CD4-positive, CD25-positive, alpha-beta regulatory T cell (primary cell): ENCODE data around the gene PDE4B. TPM values are rescaled to one million over a fixed set of nuclear protein-coding genes. Genes with fewer than 3 reads are reported as not detected.

Experiments used
- ATAC-seq, 2 donors: fragments of 150-1000 bp; cut with Tn5 transposase; one replicate each; pipeline ENCODE4 v1.10.0; 2021; ENCODE audit warnings: low read depth in 2 of 2, moderate number of reproducible peaks in 2 of 2, moderate library complexity in 1 of 2
- DNase-seq, 3 donors: peaks; one replicate each; pipeline versions ENCODE4 v3.0.0 to v3.0.0-alpha.2; 2012 to 2022; ENCODE audit warnings: mixed read lengths in 1 of 3
- H3K27ac ChIP-seq: one replicate; pipeline ENCODE4 v1.7.0; 2013; ENCODE audit warnings: mild to moderate bottlenecking, low read length; ENCODE audit not compliant: insufficient read depth, poor library complexity, severe bottlenecking
- H3K27me3 ChIP-seq: one replicate; pipeline ENCODE4 v1.7.0; 2013; ENCODE audit warnings: low read length; ENCODE audit not compliant: control insufficient read depth, insufficient read depth
- H3K36me3 ChIP-seq: one replicate; pipeline ENCODE4 v1.7.0; 2013; ENCODE audit warnings: mild to moderate bottlenecking, low read length, moderate library complexity; ENCODE audit not compliant: control insufficient read depth, insufficient read depth
- H3K4me1 ChIP-seq: 2 replicates; pipeline ENCODE4 v1.7.0; 2013; ENCODE audit warnings: mild to moderate bottlenecking, low read length; ENCODE audit not compliant: insufficient read depth, control insufficient read depth, poor library complexity, severe bottlenecking
- H3K4me3 ChIP-seq: one replicate; pipeline ENCODE4 v1.7.0; 2013; ENCODE audit warnings: low read depth, mild to moderate bottlenecking, low read length, moderate library complexity
- H3K9me3 ChIP-seq, 2 experiments: 1 replicate in 1 of 2; 2 replicates in 1 of 2; pipeline ENCODE4 v1.7.0; 2013; ENCODE audit warnings: low read length in 2 of 2, mild to moderate bottlenecking in 1 of 2, moderate library complexity in 1 of 2; ENCODE audit not compliant: control insufficient read depth in 2 of 2
- H3K27ac Mint-ChIP-seq, 3 donors: one replicate each; pipeline ENCODE4 v1.8.0; 2020 to 2022; ENCODE audit warnings: mild to moderate bottlenecking in 3 of 3, mixed read lengths in 3 of 3, moderate library complexity in 2 of 3
- H3K27me3 Mint-ChIP-seq: one replicate; pipeline ENCODE4 v1.8.0; 2022; ENCODE audit warnings: mild to moderate bottlenecking, mixed read lengths
- H3K36me3 Mint-ChIP-seq: one replicate; pipeline ENCODE4 v1.8.0; 2020; ENCODE audit warnings: mixed read lengths
- H3K4me1 Mint-ChIP-seq, 4 donors: one replicate each; pipeline ENCODE4 v1.8.0; 2020 to 2022; ENCODE audit warnings: mixed read lengths in 4 of 4, mild to moderate bottlenecking in 1 of 4
- H3K4me3 Mint-ChIP-seq, 4 donors: one replicate each; pipeline ENCODE4 v1.8.0; 2020 to 2022; ENCODE audit warnings: mild to moderate bottlenecking in 4 of 4, mixed read lengths in 4 of 4, moderate library complexity in 3 of 4
- H3K9me3 Mint-ChIP-seq, 7 donors: one replicate each; pipeline ENCODE4 v1.8.0; 2020 to 2022; ENCODE audit warnings: mixed read lengths in 7 of 7, mild to moderate bottlenecking in 3 of 7, moderate library complexity in 2 of 7
- polyA plus RNA-seq, 4 donors: library from polyadenylated mRNA; unstranded; fragments of 300-500 nt; fragmentation: Illumina TruSeq; gene quantifications; one replicate each; pipeline ENCODE4 v1.2.3, GENCODE V29; 2021
- total RNA-seq: library from RNA; stranded (reverse); gene quantifications from one replicate; pipeline ENCODE4 v1.2.3, GENCODE V29; 2022

Gene PDE4B
- total and polyA plus RNA-seq, 5 donors from 2014 or later = 63.9 to 200 (median 75.4) TPM

DNA sequence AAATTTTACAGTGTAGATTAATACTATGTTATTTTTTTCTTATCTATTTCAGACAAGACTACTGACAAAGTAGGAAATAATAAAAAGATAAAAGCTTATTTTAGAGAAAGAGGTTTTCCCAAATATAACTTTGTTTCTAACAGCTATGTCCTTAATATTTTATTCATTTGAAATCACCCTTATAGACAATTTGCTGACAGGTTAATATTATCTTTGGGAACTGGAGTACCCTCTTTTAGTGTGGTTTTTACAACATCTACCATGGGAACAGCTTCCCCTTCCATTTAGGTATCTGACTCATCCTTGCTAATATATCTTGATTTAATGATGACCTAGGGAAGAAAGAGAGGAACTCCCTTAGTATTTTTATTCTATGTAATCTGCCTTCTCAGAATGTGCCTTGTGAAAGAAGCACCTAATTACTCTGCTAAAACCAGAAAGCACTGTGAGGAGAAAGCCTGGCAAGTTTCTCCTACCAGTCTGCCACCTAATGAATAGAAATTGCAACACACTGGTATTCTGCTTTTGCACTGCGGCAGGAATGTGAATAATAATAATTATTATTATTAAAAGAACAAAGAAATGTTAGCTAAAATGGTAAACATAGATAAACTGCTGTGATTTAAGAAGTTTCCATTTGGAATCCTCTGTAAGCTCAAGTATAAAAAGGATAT lies 192.8 kb downstream of the PDE4B start:
- Mint-ChIP-seq H3K27ac (no peak overlapping the region), H3K4me1 (no peaks in the 10 kb centered on the region), H3K36me3 (no peaks in the 10 kb centered on the region), H3K4me3 (no peak overlapping the region), H3K27me3 (peaks cover 13% of the 10 kb centered on the region), H3K9me3 (no peaks in the 10 kb centered on the region)
- no peak for ATAC-seq
- DNase-seq = no peak
- Histone ChIP-seq H3K27ac (no peak overlapping the region), H3K4me1 (no peaks in the 10 kb centered on the region), H3K36me3 (no peaks in the 10 kb centered on the region), H3K27me3 (no peaks in the 10 kb centered on the region), H3K4me3 (no peak overlapping the region), H3K9me3 (no peaks in the 10 kb centered on the region)

DNA sequence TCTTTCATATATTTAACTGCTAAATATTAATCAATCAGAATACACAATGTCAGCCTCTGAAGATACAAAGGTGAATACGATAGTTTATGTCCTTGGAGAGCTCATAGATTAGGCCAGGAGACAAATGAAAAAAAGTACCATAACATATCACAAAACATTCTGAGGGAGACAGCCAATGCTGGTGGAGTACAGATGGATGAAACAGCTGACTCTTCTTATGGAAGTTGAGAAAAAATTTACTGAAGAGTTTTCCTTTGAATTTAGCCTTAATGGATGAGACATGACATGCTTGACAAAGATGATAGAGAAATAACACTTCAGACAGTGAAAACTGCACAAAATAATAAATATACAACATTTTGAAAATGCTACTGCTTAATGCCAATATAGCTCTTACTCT lies 193.5 kb downstream of the PDE4B start:
- peaks cover 13% of the 10 kb centered on the region for H3K27me3 Mint-ChIP-seq
- no peak overlapping the region for H3K4me3 ChIP-seq
- no peak overlapping the region for H3K27ac Mint-ChIP-seq
- no peaks in the 10 kb centered on the region for H3K36me3 Mint-ChIP-seq
- no peaks in the 10 kb centered on the region for H3K4me1 Mint-ChIP-seq
- H3K4me3 Mint-ChIP-seq = no peak overlapping the region
- no peaks in the 10 kb centered on the region for H3K4me1 ChIP-seq
- H3K9me3 ChIP-seq = no peaks in the 10 kb centered on the region
- ATAC-seq = no peak
- no peak overlapping the region for H3K27ac ChIP-seq
- no peaks in the 10 kb centered on the region for H3K27me3 ChIP-seq
- no peaks in the 10 kb centered on the region for H3K9me3 Mint-ChIP-seq
- H3K36me3 ChIP-seq = no peaks in the 10 kb centered on the region
- DNase-seq = no peak

DNA sequence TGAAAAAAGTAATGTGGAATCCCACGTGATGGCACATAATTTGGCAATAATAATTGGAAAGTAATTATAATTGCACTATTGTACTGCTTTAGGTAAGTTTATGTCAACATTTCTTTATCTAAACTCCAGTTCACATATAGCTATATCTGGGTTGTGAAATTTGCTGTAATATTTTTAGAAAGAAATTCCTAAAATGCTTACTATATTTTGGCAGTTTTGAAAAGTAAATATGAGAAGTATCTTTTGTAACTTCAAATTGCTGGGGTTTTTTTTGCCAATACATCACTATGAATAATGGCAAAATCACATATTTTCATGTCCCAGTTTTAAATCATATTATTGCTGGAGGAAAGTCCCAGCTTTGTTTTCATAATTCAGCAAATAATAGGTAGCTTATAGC lies 197.5 kb downstream of the PDE4B start:
- H3K27ac ChIP-seq = no peak overlapping the region
- peaks cover 5% of the 10 kb centered on the region for H3K27me3 Mint-ChIP-seq
- H3K27me3 ChIP-seq = peaks cover 3% of the 10 kb centered on the region
- ATAC-seq (no peak), DNase-seq (no peak)
- H3K36me3 Mint-ChIP-seq = no peaks in the 10 kb centered on the region
- H3K4me1 ChIP-seq = no peaks in the 10 kb centered on the region
- no peaks in the 10 kb centered on the region for H3K9me3 ChIP-seq
- H3K36me3 ChIP-seq = no peaks in the 10 kb centered on the region
- no peak overlapping the region for H3K4me3 ChIP-seq
- H3K9me3 Mint-ChIP-seq = no peaks in the 10 kb centered on the region
- H3K27ac Mint-ChIP-seq = no peak overlapping the region
- H3K4me1 Mint-ChIP-seq = no peaks in the 10 kb centered on the region
- H3K4me3 Mint-ChIP-seq = no peak overlapping the region

DNA sequence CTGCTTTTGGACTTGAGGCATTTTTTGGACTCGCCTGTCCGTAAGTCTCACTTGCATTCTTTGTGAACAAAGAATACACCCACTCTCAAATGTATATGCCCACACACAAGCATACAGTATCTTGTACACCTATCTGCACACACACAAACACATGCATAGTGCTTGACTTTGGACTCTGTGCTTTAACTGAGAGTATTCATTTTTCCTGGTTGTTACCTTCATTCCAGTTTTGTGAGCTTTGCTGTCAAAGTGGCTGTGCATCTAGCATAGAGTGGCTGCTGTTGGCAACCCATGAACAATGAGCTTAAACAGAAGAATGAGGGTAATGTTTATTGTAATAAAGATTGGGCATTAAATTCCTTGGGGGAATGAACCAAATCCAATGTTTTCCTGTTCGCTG lies 199.0 kb downstream of the PDE4B start:
- H3K9me3 Mint-ChIP-seq = no peaks in the 10 kb centered on the region
- Histone ChIP-seq H3K27me3 (peaks cover 5% of the 10 kb centered on the region), H3K4me3 (no peak overlapping the region), H3K4me1 (no peaks in the 10 kb centered on the region), H3K9me3 (no peaks in the 10 kb centered on the region), H3K36me3 (no peaks in the 10 kb centered on the region), H3K27ac (no peak overlapping the region)
- DNase-seq = no peak
- H3K36me3 Mint-ChIP-seq = no peaks in the 10 kb centered on the region
- no peak overlapping the region for H3K4me3 Mint-ChIP-seq
- no peak for ATAC-seq
- H3K4me1 Mint-ChIP-seq = no peaks in the 10 kb centered on the region
- H3K27me3 Mint-ChIP-seq = peaks cover 16% of the 10 kb centered on the region
- no peak overlapping the region for H3K27ac Mint-ChIP-seq

DNA sequence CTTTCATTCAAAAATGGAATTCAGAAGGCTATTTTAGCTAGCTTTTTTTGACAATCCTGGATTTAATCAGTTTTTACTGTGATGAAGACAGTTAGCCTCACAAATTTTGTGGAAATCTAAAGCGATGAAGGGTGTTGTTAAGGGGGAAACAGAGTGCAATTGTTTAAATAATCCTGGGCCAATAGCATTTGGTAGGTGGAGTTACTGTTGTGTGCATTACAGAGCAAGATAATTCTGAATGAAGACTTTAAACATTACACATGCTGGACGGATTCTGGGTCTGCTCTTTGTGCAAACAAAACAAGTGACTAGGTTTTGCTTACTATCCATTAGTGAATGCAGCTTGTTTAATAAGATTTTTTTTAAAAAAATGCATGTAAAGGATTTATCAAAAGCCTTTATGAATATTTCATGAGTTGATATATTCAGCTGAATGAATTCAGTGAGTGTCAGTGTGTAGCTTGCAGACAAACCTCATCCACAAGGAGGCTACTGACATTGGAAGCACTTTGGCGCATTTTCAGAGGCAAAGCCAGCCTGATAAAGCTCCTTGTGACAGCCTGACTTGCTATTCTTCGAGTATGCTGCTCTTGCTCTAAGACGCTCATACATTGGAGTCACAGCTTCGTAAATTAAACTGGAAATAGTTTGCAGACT lies 199.6 kb downstream of the PDE4B start:
- Histone ChIP-seq H3K4me1 (no peaks in the 10 kb centered on the region), H3K36me3 (no peaks in the 10 kb centered on the region), H3K27me3 (peaks cover 5% of the 10 kb centered on the region), H3K9me3 (no peaks in the 10 kb centered on the region), H3K27ac (no peak overlapping the region), H3K4me3 (no peak overlapping the region)
- Mint-ChIP-seq H3K9me3 (no peaks in the 10 kb centered on the region), H3K27ac (no peak overlapping the region), H3K36me3 (no peaks in the 10 kb centered on the region), H3K4me3 (no peak overlapping the region), H3K4me1 (no peaks in the 10 kb centered on the region), H3K27me3 (peaks cover 17% of the 10 kb centered on the region)
- ATAC-seq = no peak
- no peak for DNase-seq

DNA sequence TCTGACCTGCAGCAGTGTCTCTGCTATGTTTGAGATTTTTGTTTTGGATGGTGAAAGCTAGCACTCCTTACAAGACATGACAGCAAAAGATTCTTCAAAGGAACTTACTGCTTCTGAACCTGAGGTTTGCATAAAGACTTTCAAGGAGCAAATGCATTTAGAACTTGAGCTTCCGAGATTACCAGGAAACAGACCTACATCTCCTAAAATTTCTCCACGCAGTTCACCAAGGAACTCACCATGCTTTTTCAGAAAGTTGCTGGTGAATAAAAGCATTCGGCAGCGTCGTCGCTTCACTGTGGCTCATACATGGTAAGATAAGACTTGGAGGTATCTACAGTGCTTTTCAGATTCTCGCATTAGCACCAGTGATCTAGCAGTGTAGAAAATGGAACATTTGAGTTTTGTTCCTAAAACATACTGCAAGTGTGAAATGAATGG lies 200.2 kb downstream of the PDE4B start:
- Mint-ChIP-seq H3K9me3 (no peaks in the 10 kb centered on the region), H3K27me3 (peaks cover 22% of the 10 kb centered on the region), H3K4me3 (no peak overlapping the region), H3K27ac (no peak overlapping the region), H3K36me3 (no peaks in the 10 kb centered on the region), H3K4me1 (no peaks in the 10 kb centered on the region)
- H3K27ac ChIP-seq = no peak overlapping the region
- no peaks in the 10 kb centered on the region for H3K9me3 ChIP-seq
- no peak overlapping the region for H3K4me3 ChIP-seq
- no peaks in the 10 kb centered on the region for H3K36me3 ChIP-seq
- H3K27me3 ChIP-seq = peaks cover 8% of the 10 kb centered on the region
- H3K4me1 ChIP-seq = no peaks in the 10 kb centered on the region
- ATAC-seq (no peak), DNase-seq (no peak)

DNA sequence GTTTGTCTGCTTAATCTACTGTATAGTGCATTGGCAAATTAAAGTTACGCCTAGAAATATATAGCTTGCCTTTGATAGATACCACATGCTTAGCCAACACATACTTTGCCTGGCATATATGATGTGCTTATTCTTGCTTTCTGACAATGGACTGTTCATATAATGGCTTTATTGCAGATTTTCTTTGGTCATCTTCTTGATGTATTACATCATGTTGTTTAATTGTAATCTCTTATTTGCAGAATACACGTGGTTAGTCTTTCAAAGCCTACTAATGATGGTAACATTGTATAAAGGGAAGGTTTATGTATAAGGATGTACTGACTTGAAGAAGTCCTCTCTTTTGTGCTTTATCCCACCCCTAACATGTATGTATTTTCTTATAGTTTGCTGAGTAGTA lies 201.5 kb downstream of the PDE4B start:
- Mint-ChIP-seq H3K4me3 (no peak overlapping the region), H3K9me3 (no peaks in the 10 kb centered on the region), H3K27me3 (peaks cover 18% of the 10 kb centered on the region), H3K4me1 (no peaks in the 10 kb centered on the region), H3K36me3 (no peaks in the 10 kb centered on the region), H3K27ac (no peak overlapping the region)
- no peak for ATAC-seq
- no peak for DNase-seq
- Histone ChIP-seq H3K4me3 (no peak overlapping the region), H3K36me3 (no peaks in the 10 kb centered on the region), H3K9me3 (no peaks in the 10 kb centered on the region), H3K4me1 (no peaks in the 10 kb centered on the region), H3K27ac (no peak overlapping the region), H3K27me3 (peaks cover 8% of the 10 kb centered on the region)

DNA sequence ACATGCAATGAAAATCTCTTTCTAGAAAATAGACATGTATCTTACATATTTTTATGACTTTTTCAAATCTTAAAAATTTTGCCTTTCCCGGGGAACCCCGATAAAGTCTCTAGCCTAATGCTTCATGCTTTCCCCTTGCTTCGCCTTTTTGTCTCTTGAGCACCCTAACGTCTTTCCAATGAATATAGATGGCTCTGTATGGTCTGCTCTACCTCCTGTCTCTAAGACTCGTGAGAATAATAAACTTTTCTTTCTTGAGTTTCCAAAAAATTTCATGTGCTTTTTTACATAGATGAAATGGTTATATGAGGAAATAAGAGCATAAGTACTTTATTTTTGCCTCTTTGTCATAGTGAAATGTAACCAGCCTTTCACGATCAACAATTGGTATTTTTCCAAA lies 202.6 kb downstream of the PDE4B start:
- H3K36me3 ChIP-seq = no peaks in the 10 kb centered on the region
- Mint-ChIP-seq H3K27ac (no peak overlapping the region), H3K36me3 (no peaks in the 10 kb centered on the region), H3K4me3 (no peak overlapping the region), H3K4me1 (no peaks in the 10 kb centered on the region), H3K9me3 (no peaks in the 10 kb centered on the region), H3K27me3 (peaks cover 27% of the 10 kb centered on the region)
- no peak overlapping the region for H3K27ac ChIP-seq
- ATAC-seq = no peak
- no peak overlapping the region for H3K4me3 ChIP-seq
- H3K4me1 ChIP-seq = no peaks in the 10 kb centered on the region
- peaks cover 8% of the 10 kb centered on the region for H3K27me3 ChIP-seq
- H3K9me3 ChIP-seq = no peaks in the 10 kb centered on the region
- no peak for DNase-seq
